ENCODE results near the gene ZNF14. TPM values are rescaled to one million over a fixed set of nuclear protein-coding genes. Genes with fewer than 3 reads are reported as not detected.

ZNF14 gene
- total RNA-seq, 3 donors from 2014 or later, result 7.0 to 22.7 (median 14.7) TPM

DNA sequence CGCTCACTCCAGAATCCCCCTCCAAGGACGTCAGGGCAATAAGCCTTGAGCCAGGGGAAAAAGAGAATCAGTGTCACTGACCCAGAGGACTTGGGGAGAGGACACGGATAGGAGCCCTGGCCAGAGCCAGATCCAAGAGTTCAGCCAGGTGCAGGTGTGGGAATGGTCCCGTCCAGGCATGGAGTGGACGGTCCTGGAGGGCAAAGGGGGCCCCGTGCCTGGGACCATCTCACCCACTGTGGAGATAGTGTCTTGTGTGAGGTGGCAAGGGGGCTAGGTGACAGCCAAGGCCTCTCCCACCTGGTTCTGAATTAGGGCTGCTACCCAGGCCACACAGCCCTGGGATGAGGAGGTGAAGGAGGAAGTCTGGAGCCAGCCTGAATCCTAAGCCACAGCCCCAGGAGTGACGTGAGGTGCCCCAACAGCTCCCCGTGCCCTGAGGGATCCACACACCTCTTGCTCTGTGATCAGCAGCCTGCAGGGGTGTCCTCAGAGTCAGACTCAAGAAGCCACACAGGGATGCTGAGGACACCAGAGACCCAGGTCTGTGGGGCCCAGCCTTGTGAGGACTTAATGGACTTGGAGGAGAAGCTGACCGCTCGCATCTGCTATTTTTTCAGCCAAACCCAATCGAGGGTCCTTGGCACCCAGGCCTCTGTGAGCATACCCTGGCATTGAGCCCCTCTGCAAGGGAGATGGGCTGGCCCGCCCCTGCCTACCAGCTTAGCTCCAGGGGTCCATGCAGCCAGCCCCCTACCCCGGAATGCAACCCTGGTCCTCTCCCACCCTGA, 16.4 kb upstream of the ZNF14 start:
- Histone ChIP-seq H3K27ac (no peak overlapping the region), H3K36me3 (no peaks in the 10 kb centered on the region), H3K9me3 (no peaks in the 10 kb centered on the region), H3K27me3 (no peaks in the 10 kb centered on the region), H3K4me1 (no peaks in the 10 kb centered on the region), H3K4me3 (no peak overlapping the region)
- intact Hi-C loops (cut with DNase I; ENCODE audit: low total_unique reads), result no loop called here
- DNase-seq (ENCODE audit: low spot score in 2 of 2), result peak in 1 of 2 donors; percentile 40
- TF ChIP-seq, protein P1, sequence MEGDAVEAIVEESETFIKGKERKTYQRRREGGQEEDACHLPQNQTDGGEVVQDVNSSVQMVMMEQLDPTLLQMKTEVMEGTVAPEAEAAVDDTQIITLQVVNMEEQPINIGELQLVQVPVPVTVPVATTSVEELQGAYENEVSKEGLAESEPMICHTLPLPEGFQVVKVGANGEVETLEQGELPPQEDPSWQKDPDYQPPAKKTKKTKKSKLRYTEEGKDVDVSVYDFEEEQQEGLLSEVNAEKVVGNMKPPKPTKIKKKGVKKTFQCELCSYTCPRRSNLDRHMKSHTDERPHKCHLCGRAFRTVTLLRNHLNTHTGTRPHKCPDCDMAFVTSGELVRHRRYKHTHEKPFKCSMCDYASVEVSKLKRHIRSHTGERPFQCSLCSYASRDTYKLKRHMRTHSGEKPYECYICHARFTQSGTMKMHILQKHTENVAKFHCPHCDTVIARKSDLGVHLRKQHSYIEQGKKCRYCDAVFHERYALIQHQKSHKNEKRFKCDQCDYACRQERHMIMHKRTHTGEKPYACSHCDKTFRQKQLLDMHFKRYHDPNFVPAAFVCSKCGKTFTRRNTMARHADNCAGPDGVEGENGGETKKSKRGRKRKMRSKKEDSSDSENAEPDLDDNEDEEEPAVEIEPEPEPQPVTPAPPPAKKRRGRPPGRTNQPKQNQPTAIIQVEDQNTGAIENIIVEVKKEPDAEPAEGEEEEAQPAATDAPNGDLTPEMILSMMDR (IDR thresholded peaks at IDR 0.05), result no peak
- no peak for TF ChIP-seq POLR2A (IDR thresholded peaks at IDR 0.05)
- TF ChIP-seq POLR2AphosphoS5 (IDR thresholded peaks at IDR 0.05), result no peak

GRCh38 chr19:19748249-19748938, 15.5 kb upstream of the ZNF14 start:
- TF ChIP-seq POLR2A (IDR thresholded peaks at IDR 0.05) (no peak), POLR2AphosphoS5 (IDR thresholded peaks at IDR 0.05) (no peak)
- TF ChIP-seq, protein P1 (IDR thresholded peaks at IDR 0.05), result no peak
- H3K27me3 ChIP-seq, result no peaks in the 10 kb centered on the region
- H3K36me3 ChIP-seq, result no peaks in the 10 kb centered on the region
- H3K4me3 ChIP-seq, result no peak overlapping the region
- DNase-seq (ENCODE audit: low spot score in 2 of 2), result peak in 1 of 2 donors; percentile 15
- no peak overlapping the region for H3K27ac ChIP-seq
- no peaks in the 10 kb centered on the region for H3K4me1 ChIP-seq
- no peaks in the 10 kb centered on the region for H3K9me3 ChIP-seq
- intact Hi-C loops (cut with DNase I; ENCODE audit: low total_unique reads), result no loop called here

DNA sequence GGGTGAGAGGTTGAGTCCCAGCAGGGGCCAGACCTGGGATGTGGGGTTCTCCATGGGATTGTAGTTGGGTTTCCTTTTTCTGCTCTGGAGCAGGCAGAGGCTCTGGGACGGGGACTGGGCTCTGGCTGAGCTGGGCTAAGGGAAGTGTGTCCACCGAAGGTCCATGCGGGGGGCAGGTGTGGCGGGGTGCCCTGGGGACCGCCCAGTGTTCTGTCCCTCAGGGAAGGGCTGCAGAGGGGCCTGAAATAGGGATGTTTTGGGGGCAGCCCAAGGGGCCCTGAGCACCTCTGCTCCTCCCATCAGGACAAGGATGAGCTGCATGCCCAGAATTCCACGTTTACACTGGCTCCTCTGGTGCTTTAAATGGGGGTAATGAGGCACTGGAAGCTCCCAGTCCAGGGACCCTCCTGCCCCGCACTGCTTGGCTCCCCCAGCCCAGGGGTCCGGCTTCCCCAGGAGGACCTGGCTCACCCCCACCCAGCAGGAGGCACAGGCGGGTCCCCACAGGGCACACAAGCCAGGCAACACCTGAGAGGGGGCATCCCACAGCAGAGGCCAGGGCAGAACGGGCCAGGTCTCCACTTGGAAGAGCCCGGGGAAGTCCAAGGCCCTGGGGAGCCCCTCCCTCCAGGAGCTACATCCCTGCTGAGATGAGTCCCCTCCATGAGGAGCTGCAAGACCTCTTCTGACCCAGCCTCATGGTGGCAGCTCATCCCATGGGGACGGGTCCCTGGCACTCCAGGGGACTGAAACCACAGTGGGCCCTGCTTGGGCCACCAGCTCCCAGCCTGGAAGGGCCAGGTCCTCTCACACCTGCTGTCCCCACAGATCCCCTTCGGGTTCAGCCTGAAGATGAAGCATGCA, 14.7 kb upstream of the ZNF14 start:
- no peak for DNase-seq (ENCODE audit: low spot score in 2 of 2)
- TF ChIP-seq, protein P1 (IDR thresholded peaks at IDR 0.05), result no peak
- TF ChIP-seq POLR2A (IDR thresholded peaks at IDR 0.05), result no peak
- TF ChIP-seq POLR2AphosphoS5 (IDR thresholded peaks at IDR 0.05), result no peak
- no peaks in the 10 kb centered on the region for H3K36me3 ChIP-seq
- H3K27me3 ChIP-seq, result no peaks in the 10 kb centered on the region
- no peak overlapping the region for H3K4me3 ChIP-seq
- H3K4me1 ChIP-seq, result no peaks in the 10 kb centered on the region
- H3K9me3 ChIP-seq, result no peaks in the 10 kb centered on the region
- intact Hi-C loops (cut with DNase I; ENCODE audit: low total_unique reads), result no loop called here
- no peak overlapping the region for H3K27ac ChIP-seq

DNA sequence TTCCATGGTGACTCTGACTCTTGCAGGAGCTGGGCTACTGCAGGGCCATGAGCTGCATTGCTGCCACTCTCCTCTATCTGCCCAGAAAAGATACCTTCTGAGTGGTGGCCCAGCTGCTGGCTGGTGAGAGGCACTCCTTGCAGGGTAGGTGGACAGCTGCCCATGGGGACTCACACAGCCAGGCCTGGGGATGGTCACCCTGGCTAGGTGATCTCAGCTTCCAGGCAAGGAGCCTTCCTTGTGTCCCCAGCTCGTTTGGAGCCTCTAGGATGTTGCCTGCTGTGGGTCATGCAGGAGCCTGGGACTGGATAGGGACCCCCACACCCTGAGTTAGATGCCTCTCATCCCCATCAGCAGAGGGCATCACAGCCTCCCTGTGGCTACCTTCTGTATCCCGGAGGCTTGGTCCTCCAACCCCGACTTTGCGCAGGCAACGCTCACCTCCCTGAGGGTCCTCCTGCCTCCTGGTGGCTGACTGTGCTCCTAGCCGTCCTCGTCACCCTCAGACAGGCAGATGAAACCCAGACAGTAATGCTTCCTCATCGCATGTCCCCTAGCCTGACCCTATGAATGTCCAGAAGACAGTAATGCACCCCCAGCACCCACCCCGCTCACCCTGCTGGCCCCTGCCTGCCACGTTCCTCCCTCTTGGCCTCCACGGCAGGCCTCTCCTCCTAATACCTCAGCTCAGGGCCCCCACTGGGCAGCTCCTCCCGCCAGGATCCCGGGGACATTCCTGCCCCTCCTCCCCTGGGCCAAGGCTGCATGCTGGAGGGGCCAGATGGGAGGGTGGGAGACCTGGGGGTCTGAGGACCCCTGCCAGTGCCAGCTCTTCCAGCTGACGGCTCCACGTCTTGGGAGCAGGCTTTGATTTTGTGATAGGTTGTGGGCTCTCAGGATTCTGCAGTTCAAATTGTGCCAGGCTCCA, 13.6 kb upstream of the ZNF14 start:
- TF ChIP-seq POLR2A (IDR thresholded peaks at IDR 0.05), result no peak
- TF ChIP-seq, protein P1 (IDR thresholded peaks at IDR 0.05), result no peak
- TF ChIP-seq POLR2AphosphoS5 (IDR thresholded peaks at IDR 0.05), result no peak
- no peaks in the 10 kb centered on the region for H3K9me3 ChIP-seq
- no peaks in the 10 kb centered on the region for H3K4me1 ChIP-seq
- H3K27me3 ChIP-seq, result no peaks in the 10 kb centered on the region
- no peak overlapping the region for H3K27ac ChIP-seq
- no peak for DNase-seq (ENCODE audit: low spot score in 2 of 2)
- no peak overlapping the region for H3K4me3 ChIP-seq
- no peaks in the 10 kb centered on the region for H3K36me3 ChIP-seq
- intact Hi-C loops (cut with DNase I; ENCODE audit: low total_unique reads), result no loop called here

All from breast epithelium (tissue), 4 donors.